ENCODE results near the gene CDCP1.
A peak's percentile ranks its signal among the peaks of the same experiment; 100 is the strongest.

The CDCP1 gene

GRCh38 chr3:45181496-45181895 is 35.3 kb upstream of the CDCP1 start:
- TF ChIP-seq GATA1 (IDR thresholded peaks at IDR 0.05; ENCODE audit: low read depth, low read length) (no peak), POLR2A (IDR thresholded peaks at IDR 0.05; ENCODE audit: low read length) (no peak)
- DNase-seq = no peak

DNA sequence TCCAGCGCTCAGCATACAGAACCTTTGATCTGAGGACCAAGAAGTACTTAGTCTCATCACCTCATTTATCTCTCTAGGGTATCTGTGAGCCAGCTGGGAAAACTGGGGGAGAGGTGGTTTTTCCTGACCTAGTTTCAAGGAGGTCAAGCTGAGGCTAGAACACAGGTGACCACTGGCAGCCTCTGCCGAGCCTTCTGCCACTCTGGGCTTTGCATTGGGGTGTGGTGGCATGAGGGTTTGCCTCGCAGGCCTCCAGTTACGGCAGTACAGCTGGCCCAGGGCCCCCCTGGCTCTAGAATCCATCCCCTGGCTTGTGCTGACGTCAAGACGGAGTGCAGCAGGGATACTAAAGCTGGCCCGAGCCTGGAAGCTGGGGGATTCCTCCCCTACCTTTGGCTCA is 34.7 kb upstream of the CDCP1 start:
- no peak for TF ChIP-seq POLR2A (IDR thresholded peaks at IDR 0.05; ENCODE audit: low read length)
- TF ChIP-seq GATA1 (IDR thresholded peaks at IDR 0.05; ENCODE audit: low read depth, low read length) = no peak
- no peak for DNase-seq

DNA sequence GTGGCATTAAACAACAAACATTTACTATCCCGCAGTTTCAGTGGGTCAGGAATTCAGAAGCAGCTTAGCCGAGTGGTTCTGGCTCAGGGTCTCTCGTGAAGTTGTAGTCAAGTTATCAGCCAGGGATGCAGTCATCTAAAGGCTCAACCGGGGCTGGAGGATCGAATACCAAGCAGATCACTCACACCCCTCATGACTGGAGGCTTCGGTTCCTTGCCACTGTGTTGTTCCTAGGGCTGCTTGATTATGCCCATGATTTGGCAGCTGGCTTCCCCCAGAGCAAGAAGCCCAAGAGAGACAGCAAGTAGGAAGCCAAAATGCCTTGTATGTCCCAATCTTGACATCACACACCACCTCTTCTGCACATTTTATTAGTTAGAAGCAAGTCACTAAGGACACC is 33.9 kb upstream of the CDCP1 start:
- DNase-seq = no peak
- TF ChIP-seq POLR2A (IDR thresholded peaks at IDR 0.05; ENCODE audit: low read length) = no peak
- no peak for TF ChIP-seq GATA1 (IDR thresholded peaks at IDR 0.05; ENCODE audit: low read depth, low read length)

- TF ChIP-seq POLR2A (IDR thresholded peaks at IDR 0.05; ENCODE audit: low read length) (no peak), GATA1 (IDR thresholded peaks at IDR 0.05; ENCODE audit: low read depth, low read length) (no peak)
- DNase-seq = no peak
Measured at GRCh38 chr3:45179163-45179562, 33.0 kb upstream of the CDCP1 start.

GRCh38 chr3:45178183-45179023 is 32.2 kb upstream of the CDCP1 start:
- no peak for TF ChIP-seq POLR2A (IDR thresholded peaks at IDR 0.05; ENCODE audit: low read length)
- TF ChIP-seq GATA1 (IDR thresholded peaks at IDR 0.05; ENCODE audit: low read depth, low read length) = no peak
- DNase-seq = no peak

- TF ChIP-seq POLR2A (IDR thresholded peaks at IDR 0.05; ENCODE audit: low read length) (no peak), GATA1 (IDR thresholded peaks at IDR 0.05; ENCODE audit: low read depth, low read length) (no peak)
- no peak for DNase-seq
Measured at GRCh38 chr3:45176912-45177311, 30.7 kb upstream of the CDCP1 start.

DNA sequence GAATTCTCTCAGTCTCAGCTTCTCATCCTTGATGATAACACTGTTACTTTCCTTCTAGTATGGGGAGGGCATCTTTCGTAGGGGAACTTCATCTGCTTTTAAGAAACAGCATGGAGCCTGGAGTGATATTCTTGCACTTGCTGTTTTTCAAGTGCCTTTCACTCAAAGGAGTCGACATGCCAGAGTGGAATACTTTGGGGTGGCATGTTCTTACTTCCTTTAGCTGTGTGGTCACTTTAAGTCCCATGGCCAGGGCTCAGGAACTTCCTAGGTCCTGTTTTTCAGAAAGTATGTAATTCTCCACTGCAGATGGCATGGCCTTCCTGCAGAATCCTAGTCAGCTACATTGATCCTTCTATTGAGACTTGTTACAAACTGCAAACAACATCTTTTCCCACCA is 28.1 kb upstream of the CDCP1 start:
- no peak for DNase-seq
- no peak for TF ChIP-seq GATA1 (IDR thresholded peaks at IDR 0.05; ENCODE audit: low read depth, low read length)
- no peak for TF ChIP-seq POLR2A (IDR thresholded peaks at IDR 0.05; ENCODE audit: low read length)

DNA sequence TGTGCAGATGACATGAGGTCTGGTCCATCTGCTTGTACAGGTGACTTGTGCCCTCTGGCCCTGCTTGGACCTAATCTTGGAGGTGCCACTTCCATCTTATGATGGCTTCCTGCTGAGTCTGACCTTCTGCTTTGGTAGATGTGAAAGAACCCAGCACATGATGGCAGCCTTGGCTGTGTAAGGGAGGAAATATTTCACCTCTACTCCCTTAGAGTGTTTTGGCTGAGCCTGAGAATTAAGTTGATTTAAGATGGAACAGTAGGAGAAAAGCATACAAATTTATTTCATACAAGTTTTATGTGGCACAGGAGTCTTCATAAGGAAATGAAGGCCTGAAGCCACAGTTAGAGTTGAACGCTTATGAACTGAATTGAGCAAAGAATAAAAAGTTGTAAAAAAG is 27.6 kb upstream of the CDCP1 start:
- no peak for TF ChIP-seq GATA1 (IDR thresholded peaks at IDR 0.05; ENCODE audit: low read depth, low read length)
- no peak for TF ChIP-seq POLR2A (IDR thresholded peaks at IDR 0.05; ENCODE audit: low read length)
- no peak for DNase-seq

DNA sequence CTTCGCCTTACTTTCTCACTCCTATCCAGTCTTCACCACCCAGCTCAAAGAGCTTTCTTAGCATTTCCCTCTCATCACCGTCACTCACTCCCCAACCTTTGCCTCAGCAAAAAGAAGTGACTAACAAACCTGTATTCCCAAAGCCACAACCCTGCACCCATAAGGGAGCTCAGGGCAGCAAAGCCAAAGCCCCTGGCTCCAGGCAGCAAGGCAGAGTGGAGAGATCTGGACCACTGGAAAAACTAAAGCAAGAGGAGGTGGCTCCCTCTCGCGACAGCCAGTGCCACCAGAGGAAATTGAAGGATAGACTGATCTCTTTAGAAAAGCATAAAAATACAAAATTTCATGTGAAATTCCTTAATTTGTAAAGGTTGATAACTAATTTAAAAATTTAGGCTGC is 25.1 kb upstream of the CDCP1 start:
- DNase-seq = no peak
- no peak for TF ChIP-seq GATA1 (IDR thresholded peaks at IDR 0.05; ENCODE audit: low read depth, low read length)
- no peak for TF ChIP-seq POLR2A (IDR thresholded peaks at IDR 0.05; ENCODE audit: low read length)

GRCh38 chr3:45170096-45170495 is 23.9 kb upstream of the CDCP1 start:
- no peak for DNase-seq
- TF ChIP-seq GATA1 (IDR thresholded peaks at IDR 0.05; ENCODE audit: low read depth, low read length) (no peak), POLR2A (IDR thresholded peaks at IDR 0.05; ENCODE audit: low read length) (no peak)

- TF ChIP-seq GATA1 (IDR thresholded peaks at IDR 0.05; ENCODE audit: low read depth, low read length) (no peak), POLR2A (IDR thresholded peaks at IDR 0.05; ENCODE audit: low read length) (no peak)
- no peak for DNase-seq
Measured at GRCh38 chr3:45169125-45169904, 23.1 kb upstream of the CDCP1 start.

- no peak for TF ChIP-seq GATA1 (IDR thresholded peaks at IDR 0.05; ENCODE audit: low read depth, low read length)
- TF ChIP-seq POLR2A (IDR thresholded peaks at IDR 0.05; ENCODE audit: low read length) = no peak
Measured at GRCh38 chr3:45168451-45168850, 22.3 kb upstream of the CDCP1 start.

GRCh38 chr3:45167011-45167911 is 21.1 kb upstream of the CDCP1 start:
- no peak for TF ChIP-seq POLR2A (IDR thresholded peaks at IDR 0.05; ENCODE audit: low read length)
- no peak for TF ChIP-seq GATA1 (IDR thresholded peaks at IDR 0.05; ENCODE audit: low read depth, low read length)
- peak; percentile 56 to 64 for DNase-seq

More at GRCh38 chr3:45168451-45168850, 22.3 kb upstream of the CDCP1 start:
- no peak for DNase-seq
